Omental fat pad (tissue), 4 donors: ENCODE data around the gene CRTC3. TPM values are rescaled to one million over a fixed set of nuclear protein-coding genes. Genes with fewer than 3 reads are reported as not detected.

ENCODE experiments used
- ATAC-seq: fragments of 150-250 bp; one replicate; pipeline ENCODE4 v1.9.1; 2016; ENCODE audit warnings: mild to moderate bottlenecking, moderate library complexity; ENCODE audit not compliant: low FRiP score
- DNase-seq: peaks from one replicate; pipeline ENCODE4 v3.0.0-alpha.2; 2019; ENCODE audit warnings: low spot score
- total RNA-seq, 4 donors: library from RNA; depleted of rRNA; stranded (reverse); fragments of >200 nt; gene quantifications; one replicate each; pipeline ENCODE4 v1.1.0, GENCODE V29; 2016
- TF ChIP-seq, protein P1 (sequence below), 3 donors: fragments of 450-650 bp; IDR thresholded peaks; one replicate each; pipeline ENCODE4 v1.5.1; 2016 to 2017; ENCODE audit warnings: antibody characterized with exemption in 3 of 3, mild to moderate bottlenecking in 3 of 3, moderate library complexity in 2 of 3

The CRTC3 gene
- total RNA-seq, 4 donors from 2014 or later = 31.5 to 52.8 (median 44.3) TPM

DNA sequence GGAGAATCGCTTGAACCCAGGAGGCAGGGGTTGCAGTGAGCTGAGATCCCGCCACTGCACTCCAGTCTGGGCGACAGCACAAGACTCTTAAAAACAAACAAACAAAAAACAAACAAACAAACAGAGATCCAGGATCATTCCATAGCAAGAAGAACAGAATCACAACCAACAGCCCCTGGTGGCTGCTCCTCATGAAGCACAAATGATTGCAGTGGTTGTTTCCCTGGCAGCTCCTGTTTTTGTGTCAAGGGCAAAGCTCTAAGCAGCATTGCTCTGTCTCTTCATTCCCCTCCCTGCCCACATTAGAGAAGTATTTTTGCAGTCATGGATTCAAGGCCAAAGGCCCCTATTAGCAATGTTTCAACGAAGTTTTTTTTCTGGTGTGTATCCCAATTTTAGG, 161.6 kb downstream of the CRTC3 start:
- no peak for DNase-seq
- TF ChIP-seq, protein P1, sequence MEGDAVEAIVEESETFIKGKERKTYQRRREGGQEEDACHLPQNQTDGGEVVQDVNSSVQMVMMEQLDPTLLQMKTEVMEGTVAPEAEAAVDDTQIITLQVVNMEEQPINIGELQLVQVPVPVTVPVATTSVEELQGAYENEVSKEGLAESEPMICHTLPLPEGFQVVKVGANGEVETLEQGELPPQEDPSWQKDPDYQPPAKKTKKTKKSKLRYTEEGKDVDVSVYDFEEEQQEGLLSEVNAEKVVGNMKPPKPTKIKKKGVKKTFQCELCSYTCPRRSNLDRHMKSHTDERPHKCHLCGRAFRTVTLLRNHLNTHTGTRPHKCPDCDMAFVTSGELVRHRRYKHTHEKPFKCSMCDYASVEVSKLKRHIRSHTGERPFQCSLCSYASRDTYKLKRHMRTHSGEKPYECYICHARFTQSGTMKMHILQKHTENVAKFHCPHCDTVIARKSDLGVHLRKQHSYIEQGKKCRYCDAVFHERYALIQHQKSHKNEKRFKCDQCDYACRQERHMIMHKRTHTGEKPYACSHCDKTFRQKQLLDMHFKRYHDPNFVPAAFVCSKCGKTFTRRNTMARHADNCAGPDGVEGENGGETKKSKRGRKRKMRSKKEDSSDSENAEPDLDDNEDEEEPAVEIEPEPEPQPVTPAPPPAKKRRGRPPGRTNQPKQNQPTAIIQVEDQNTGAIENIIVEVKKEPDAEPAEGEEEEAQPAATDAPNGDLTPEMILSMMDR (IDR thresholded peaks at IDR 0.05) = no peak
- no peak for ATAC-seq

DNA sequence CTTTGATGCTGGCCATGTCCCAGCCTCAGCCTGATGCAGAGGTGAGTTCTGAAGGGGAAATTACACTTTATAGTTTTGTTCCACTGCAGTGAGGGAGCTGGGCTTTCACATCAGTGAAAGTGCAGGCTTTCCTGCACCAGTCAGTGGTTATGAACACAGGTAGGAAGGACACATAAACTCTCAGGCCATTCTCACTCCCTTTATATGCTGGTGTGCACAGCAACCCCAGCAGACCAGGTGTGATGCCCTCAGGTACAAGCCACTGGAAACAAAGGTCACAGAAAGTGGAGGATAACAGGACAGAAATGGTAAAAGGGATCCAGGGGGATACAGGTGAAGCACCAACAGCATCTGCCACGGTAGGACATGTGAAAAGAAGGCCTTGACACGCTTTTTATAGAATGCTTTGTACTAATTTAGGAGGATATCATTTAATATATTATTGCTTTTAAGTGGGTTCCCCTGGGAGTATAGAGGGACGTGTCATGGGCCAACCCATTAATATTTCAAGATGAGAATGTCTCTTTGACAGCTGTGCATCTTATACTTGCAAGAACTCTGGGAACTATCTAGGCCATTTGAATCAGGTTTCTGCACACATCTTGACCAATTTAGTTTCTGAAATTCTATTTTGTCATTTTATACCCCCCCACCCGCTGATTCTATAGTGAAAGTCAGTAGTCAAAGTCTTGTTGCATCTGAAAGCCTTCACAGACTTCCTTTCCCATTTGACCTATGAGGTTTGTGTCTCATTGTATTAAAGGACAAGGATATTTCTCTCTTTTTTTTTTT, 162.5 kb downstream of the CRTC3 start:
- no peak for DNase-seq
- no peak for ATAC-seq
- TF ChIP-seq, protein P1 (IDR thresholded peaks at IDR 0.05) = no peak

Other genes with a start within 250 kb of the CRTC3 start
- gene ZNF774, start 177.6 kb upstream of the CRTC3 start, total RNA-seq = 1 to 10 TPM in 2 of 4 donors, under 1 TPM in 2; 0.36 to 1.8 (median 1.1) TPM
- gene IQGAP1, start 141.7 kb upstream of the CRTC3 start, total RNA-seq = 100 to 1,000 TPM; 220 to 320 (median 295) TPM
- 10 to 100 TPM in 1 of 4 donors, 1 to 10 TPM in 3; 1.7 to 13.2 (median 4.2) TPM for gene BLM, start 187.4 kb downstream of the CRTC3 start, total RNA-seq